HG02678 (cell line): Measurements from ENCODE around the gene PITPNB.

Experiments used
- ATAC-seq: cut with Tn5 transposase; IDR thresholded peaks from one replicate; pipeline ENCODE4 v1.9.1; 2021; ENCODE audit warnings: mild to moderate bottlenecking, moderate library complexity; ENCODE audit not compliant: unreplicated experiment

The PITPNB gene

DNA sequence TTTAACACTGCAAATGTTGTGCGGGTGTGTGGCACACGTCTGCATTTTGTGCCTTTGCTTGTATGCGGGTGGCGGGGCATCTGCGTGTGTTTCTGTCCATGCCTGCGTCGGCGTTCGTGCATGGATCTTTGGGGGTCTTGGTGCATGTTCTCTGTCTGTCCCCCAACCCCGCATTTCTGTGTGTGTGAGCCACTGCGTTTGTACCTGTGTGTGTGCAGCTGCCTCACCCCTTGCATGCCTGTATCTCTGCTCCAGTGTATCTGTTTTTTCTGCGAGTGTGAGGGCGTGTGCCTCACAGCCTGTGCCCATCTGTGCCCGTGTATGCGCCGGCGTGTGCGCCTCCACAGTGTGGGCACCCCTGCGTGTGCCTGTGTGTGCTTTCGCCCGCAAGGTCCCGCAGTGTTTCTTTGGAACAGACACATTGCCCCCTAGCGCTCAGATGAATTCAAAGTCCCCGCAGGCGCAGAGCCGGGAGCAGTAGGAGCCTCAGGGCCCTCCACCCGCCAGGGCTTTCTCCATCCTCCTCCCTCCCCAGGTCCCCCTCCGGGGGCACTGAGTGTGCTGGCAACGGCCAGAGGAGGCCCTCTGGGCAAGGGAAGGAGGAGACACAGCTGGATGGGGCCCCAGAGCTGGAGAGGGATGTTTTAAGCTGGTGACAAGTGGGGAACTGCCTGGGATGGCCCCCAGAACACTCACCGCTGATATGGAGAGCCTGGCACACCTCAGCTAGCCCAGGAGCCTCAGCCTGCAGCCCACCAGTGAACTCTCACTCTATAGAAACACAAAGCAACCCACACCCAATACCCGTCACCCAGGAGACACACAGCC, 114.4 kb downstream of the PITPNB start:
- ATAC-seq: no peak

DNA sequence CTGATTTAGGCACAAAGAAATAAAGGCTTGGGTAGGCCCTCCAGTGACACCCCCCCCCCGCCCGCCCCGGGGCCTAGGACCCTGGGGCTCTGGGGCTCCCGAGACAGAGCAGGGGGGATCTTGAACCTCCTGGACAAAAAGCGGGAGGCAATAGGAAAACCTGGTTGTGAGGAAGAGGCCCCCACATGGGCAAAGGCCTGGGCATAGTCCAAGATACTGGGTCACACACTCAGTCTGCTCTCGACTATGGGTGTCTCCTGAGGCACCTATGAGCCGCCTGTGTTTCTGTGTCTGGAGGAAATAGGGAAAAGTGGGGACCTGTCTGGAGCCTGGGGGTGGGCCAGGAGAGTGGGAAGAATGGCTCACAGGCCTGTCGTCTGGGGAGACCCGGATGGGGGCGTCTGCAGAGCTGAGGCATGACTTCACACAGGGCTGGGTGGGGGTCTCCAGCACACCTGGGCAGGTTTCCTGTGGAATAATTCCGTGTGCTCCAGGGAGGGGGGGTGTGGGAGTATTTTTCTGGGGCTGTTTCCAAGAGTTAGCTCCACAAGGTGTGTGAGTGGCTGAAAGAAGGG, 115.1 kb downstream of the PITPNB start:
- ATAC-seq: no peak

DNA sequence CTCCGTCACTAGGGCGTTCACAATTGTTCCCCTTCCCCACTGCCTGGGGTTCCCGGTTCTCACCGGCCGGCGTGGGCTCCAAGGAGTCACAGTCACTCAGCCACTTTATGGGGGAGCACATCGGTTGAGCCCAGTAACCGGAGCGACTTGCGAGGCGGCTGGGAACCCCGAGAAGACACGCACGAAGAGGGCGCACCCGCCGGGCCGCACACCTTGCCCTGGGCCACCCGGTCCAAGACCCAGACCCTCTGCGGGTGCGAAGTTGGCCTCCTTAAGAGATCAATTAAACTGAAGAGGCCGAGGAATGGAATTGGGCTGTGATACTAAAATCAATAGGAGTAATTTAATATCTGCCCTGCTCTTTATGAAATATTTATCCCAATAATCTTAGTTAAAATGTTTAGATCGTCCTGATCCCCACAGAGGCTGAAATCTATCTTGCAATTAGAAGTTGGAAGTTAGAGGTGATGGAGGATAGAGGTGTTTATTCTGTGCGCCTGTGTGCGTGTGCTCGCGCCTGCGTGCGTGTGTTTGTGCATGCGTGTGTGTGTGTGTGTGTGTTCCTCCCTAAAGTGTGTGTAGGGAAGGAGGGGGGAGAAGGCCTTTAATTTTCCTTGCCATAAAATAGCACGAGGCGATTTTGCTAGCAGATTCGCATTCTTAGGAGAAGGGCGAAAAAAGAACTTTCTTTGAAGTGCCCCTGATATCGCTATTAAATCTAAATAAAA, 116.5 kb downstream of the PITPNB start:
- ATAC-seq: no peak
